Stimulated activated naive CD4-positive, alpha-beta T cell (primary cell): ENCODE data around the gene KASH5.
A peak's percentile ranks its signal among the peaks of the same experiment; 100 is the strongest.
"Not testable (repeated sequence)": the region's sequence is repeated elsewhere in the genome, so short reads cannot be mapped to it uniquely, and the experiment has no call there.

ENCODE experiments used
- DNase-seq, 6 experiments: peaks; one replicate each; lab custom pipeline; 2025; lab: John Stamatoyannopoulos, UW

Gene KASH5

GRCh38 chr19:49362048-49362928 lies 25.8 kb upstream of the KASH5 start, which contains the start of gene TEAD2:
TSS of gene TEAD2 (minus strand) at chr19:49362416. CDS start at chr19:49360075, 2,341 bp downstream.
- peak in 3 of 6 experiments; percentile 10 to 58 (median 19) for DNase-seq

- DNase-seq: peak in 3 of 6 experiments; percentile 34 to 58 (median 39)
Observed at GRCh38 chr19:49362929-49363267, 25.2 kb upstream of the KASH5 start.

GRCh38 chr19:49363268-49364082 lies 24.6 kb upstream of the KASH5 start, which contains the start of gene DKKL1:
TSS of gene DKKL1 (plus strand) at chr19:49363877. CDS start at chr19:49363999, 122 bp downstream.
- peak; percentile 29 to 71 (median 59) for DNase-seq

GRCh38 chr19:49364083-49364737 lies 23.8 kb upstream of the KASH5 start:
- no peak for DNase-seq

- no peak for DNase-seq
Observed at GRCh38 chr19:49366110-49366509, 21.9 kb upstream of the KASH5 start.

GRCh38 chr19:49368711-49369358 lies 19.2 kb upstream of the KASH5 start:
- no peak for DNase-seq

GRCh38 chr19:49371184-49371583 lies 16.9 kb upstream of the KASH5 start:
- DNase-seq: no peak

GRCh38 chr19:49373174-49373573 lies 14.9 kb upstream of the KASH5 start:
- not testable (repeated sequence) for DNase-seq

- no peak for DNase-seq
Observed at GRCh38 chr19:49374665-49375434, 13.2 kb upstream of the KASH5 start.

GRCh38 chr19:49378512-49378911 lies 9.5 kb upstream of the KASH5 start:
- DNase-seq: no peak

- DNase-seq: no peak
Observed at GRCh38 chr19:49380391-49380790, 7.7 kb upstream of the KASH5 start.

GRCh38 chr19:49382639-49383038 lies 5.4 kb upstream of the KASH5 start:
- no peak for DNase-seq

GRCh38 chr19:49383599-49383998 lies 4.5 kb upstream of the KASH5 start:
- no peak for DNase-seq

- DNase-seq: no peak
Observed at GRCh38 chr19:49389406-49389805, 1.4 kb downstream of the KASH5 start.

- DNase-seq: no peak
Observed at GRCh38 chr19:49390131-49390928, 2.3 kb downstream of the KASH5 start.

- no peak for DNase-seq
Observed at GRCh38 chr19:49390929-49391359, 2.9 kb downstream of the KASH5 start.

GRCh38 chr19:49391581-49392399 lies 3.7 kb downstream of the KASH5 start:
- DNase-seq: peak; percentile 56 to 81 (median 72)

GRCh38 chr19:49393881-49394280 lies 5.8 kb downstream of the KASH5 start:
- DNase-seq: no peak
